SKM-1 (cell line): ENCODE data around the gene UBASH3A.

Experiments used
- DNase-seq: peaks from one replicate; lab custom pipeline; 2025; ENCODE audit not compliant: unreplicated experiment; lab: John Stamatoyannopoulos, UW

UBASH3A gene

DNA sequence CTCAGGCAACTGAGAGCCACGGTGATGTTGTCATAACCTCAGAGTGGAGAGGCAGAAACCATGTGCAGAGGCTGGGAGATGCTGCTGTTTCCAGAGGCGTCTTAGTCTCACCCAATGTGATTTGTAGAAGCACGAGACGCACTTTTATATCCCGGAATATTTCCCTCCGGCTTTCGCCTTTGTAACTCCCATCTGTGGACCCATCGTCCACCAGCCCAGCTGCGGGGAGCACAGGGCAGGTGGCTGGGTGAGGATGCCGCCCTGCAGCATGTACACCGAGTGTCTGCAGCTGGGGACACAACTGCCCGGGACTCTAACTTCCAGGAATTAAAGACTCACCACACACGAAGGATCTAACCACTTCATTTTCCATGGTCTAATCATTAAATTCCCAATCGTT is 43.5 kb downstream of the UBASH3A start:
- DNase-seq: no peak

- no peak for DNase-seq
Observed at GRCh38 chr21:42447732-42448131, 44.0 kb downstream of the UBASH3A start.

- DNase-seq: no peak
Observed at GRCh38 chr21:42448686-42449085, 45.0 kb downstream of the UBASH3A start.

- DNase-seq: no peak
Observed at GRCh38 chr21:42451941-42452340, 48.2 kb downstream of the UBASH3A start.

GRCh38 chr21:42452401-42453223 is 48.9 kb downstream of the UBASH3A start:
- no peak for DNase-seq

- no peak for DNase-seq
Observed at GRCh38 chr21:42453224-42453985, 49.7 kb downstream of the UBASH3A start.

DNA sequence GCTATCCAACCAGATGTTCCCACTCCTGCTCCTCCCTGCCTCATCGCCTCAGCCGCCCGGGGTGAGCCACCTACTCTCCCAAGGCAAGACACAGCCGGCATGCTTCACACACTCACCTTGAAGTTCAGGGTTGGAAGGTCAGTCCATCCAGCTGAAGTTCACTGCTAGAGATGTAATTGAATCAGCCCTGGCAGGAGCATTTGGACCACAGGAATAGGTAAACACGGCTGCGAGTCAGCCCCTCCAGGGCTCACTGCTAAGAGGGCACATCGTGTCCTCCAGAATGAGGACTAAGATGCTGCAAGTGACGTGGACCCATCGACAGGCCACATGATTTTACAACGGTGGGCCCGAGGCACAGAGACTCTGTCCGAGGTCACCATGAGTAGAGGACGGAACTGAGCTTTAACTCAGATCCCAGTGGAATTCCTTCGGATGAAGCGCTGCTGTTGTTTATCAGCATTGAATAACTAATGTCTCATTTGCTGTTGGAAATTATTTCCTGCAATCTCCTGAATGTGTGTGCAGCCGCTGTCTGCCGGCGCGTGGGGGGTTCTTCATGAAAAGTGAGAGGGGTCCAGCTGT is 50.4 kb downstream of the UBASH3A start:
- no peak for DNase-seq

DNA sequence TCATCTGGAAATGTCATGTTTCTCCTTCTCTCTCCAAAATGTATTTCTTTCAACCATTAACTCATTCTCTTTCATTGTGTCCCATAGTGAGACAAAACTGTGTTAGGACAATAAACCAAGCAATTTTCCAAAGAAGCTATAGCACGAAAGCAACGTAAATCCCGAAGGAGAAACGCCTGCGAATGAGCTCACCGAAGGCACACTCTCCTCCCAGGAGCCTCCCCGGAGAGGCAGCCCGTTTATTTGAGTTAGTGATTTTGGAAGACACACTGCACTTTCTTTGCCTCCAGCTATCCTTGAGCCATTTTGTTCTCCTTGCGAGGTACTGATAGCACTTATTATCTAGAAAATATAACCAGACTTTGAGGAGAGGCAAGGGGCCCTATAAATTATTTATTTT is 51.1 kb downstream of the UBASH3A start:
- no peak for DNase-seq

DNA sequence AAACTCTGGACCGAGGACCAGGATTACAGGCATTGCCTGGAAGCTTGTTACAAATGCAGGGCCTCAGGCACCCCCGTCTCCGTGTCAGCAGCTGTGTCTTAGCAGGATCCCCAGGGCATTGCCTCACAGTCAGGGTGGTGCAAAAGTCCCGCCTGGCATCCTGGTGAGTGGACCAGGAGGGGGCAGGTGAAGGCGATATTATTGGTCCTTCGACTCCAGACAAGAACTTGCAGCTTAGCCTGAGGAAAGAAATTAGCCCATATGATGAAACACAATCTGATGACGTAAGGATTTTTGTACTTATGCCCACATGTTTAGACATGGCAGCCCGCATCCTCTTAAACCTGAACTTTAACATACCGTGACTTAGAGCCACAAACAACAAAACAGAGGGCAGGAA is 51.5 kb downstream of the UBASH3A start:
- DNase-seq: no peak

- DNase-seq: no peak
Observed at GRCh38 chr21:42455754-42456440, 52.2 kb downstream of the UBASH3A start.

DNA sequence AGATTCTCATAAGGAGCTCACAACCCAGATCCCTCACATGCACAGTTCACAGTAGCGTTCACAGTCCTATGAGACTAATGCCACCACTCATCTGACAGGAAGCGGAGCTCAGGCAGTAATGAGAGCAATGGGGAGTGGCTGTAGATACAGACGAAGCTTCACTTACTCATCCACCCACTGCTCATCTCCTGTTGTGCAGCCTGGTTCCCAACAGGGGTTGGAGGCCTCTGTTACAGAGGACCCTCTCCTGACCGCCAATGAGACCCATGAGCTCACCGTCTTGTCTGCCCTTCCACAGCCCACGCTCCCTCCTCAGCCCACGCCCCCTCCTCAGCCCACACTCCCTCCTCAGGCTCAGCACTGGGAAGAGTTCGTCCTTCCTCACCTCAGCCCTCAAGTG is 52.8 kb downstream of the UBASH3A start:
- no peak for DNase-seq

DNA sequence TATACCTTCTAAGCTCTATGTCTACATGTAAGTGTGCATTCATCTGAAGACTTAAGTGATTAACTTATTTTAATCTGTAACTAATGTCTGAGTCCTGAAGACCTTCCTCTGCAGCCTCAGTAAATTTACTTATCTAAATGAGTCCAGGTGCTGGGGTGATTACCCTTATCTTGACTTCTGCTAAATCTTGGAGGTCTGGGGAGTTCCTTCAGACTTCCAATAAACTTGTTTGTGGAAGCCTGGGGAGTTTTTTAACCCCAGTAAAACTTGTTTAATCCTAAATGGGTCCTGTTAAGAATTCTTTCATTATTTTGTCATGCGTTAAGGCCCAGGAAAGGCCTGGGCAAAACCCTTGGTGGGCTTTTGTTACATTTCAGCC is 55.4 kb downstream of the UBASH3A start:
- no peak for DNase-seq

- no peak for DNase-seq
Observed at GRCh38 chr21:42459546-42460215, 56.0 kb downstream of the UBASH3A start.

GRCh38 chr21:42460391-42461184 is 56.9 kb downstream of the UBASH3A start:
- DNase-seq: no peak

- DNase-seq: no peak
Observed at GRCh38 chr21:42461185-42461520, 57.5 kb downstream of the UBASH3A start.

DNA sequence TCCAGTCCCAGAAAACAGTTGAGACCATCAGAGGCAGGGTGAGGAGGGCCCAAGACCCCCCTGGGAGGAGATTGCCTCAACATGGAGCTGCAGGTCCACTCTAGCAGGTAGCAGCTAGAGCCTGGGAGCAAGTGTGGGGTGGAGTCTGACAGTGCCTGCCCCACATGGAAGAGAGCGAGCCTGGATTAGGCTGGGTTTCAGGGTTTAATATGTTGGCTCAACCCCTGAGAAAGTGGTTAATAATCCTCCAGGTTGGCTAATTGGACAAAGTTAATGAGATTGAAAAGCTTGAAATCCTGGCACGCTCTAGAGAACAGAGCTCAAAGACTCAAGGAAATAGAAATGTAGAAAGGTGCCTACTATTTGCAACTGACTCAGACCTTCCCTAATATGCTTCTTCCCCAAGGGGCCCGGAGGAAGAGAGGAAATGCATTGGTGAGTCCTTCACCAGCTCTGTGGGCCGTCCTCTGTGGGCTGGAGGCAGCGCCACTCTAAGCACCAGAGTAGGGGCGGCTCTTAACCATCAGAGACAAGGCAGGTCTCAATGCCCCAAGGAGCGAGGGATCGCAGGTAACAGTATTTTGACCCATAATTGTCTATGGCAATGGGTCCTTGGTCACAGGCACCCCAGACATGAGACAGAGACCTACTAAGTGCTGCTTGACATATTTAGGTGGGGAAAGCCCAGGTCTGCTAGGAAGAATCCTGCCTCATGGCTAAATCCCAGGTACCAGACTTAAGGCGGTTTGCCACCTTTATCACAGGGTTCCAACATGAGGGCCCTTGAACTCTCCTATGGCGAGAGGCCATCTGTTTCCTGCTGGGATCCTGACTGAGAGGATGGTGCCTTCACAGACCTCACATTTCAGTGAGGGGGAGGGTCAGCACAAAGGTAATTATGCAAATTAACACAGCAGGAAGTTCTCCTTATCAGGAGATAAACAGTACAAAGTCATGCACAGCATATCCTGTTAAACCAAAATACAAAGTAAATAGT is 58.5 kb downstream of the UBASH3A start:
- no peak for DNase-seq

GRCh38 chr21:42463861-42464515 is 60.3 kb downstream of the UBASH3A start:
- DNase-seq: no peak

DNA sequence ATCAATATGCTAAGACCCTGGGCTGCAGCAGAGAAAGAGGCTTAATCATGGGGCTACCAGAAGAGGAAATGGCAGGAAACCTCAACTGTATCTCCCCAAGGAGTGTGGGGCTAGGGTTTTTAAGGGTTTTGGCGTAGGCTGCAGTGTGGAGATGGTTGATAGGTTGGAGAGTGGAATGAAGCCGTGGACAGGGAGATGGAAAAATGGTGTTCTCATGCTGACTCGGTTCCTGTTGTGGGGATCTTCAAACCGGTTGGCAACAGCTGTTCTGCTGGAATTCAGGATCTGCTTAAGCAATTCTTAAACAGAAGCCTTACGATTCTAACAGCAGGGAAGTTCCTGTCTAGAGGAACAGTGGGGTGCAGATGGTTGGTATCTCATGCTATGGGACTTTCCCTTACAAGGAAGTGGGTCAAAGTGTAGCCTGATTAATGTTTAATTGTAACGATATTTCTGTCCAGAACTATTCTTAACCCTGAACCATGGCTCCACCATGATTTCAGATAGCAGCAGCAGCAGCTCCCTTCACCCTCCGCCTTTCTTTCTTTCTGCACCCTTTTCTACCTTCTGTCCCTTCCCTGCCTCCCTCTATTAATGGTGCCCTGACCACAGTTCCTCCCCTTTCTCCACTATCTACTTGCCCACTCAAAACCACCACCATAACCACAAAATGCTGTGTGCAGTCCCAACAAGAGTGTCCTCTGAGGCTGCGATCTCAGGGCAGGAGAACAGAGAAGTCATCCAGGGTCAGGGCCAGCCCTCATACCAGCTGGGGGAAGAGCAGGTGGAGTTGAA is 61.5 kb downstream of the UBASH3A start:
- no peak for DNase-seq
